Ascending aorta (tissue), 2 donors: Measurements from ENCODE around the gene ACSL6. TPM values are rescaled to one million over a fixed set of nuclear protein-coding genes. Genes with fewer than 3 reads are reported as not detected.
A peak's percentile ranks its signal among the peaks of the same experiment; 100 is the strongest.

Source experiments
- DNase-seq, 2 donors: peaks; one replicate each; pipeline ENCODE4 v3.0.0-alpha.2; 2019; ENCODE audit warnings: low spot score in 2 of 2
- H3K27ac ChIP-seq, 2 donors: fragments of 200-600 bp; sonication (generic); one replicate each; pipeline ENCODE4 v1.5.1; 2016 to 2017; ENCODE audit warnings: mild to moderate bottlenecking in 1 of 2
- H3K27me3 ChIP-seq: fragments of 200-600 bp; sonication (generic); one replicate; pipeline ENCODE4 v1.5.1; 2017
- H3K36me3 ChIP-seq, 2 donors: fragments of 200-600 bp; sonication (generic); one replicate each; pipeline ENCODE4 v1.5.1; 2016
- H3K4me1 ChIP-seq, 2 donors: fragments of 200-600 bp; sonication (generic); one replicate each; pipeline ENCODE4 v1.5.1; 2016 to 2017; ENCODE audit warnings: mild to moderate bottlenecking in 1 of 2
- H3K4me3 ChIP-seq, 2 donors: fragments of 200-600 bp; sonication (generic); one replicate each; pipeline ENCODE4 v1.5.1; 2016 to 2017; ENCODE audit warnings: mild to moderate bottlenecking in 1 of 2
- H3K9me3 ChIP-seq, 2 donors: fragments of 200-600 bp; sonication (generic); one replicate each; pipeline ENCODE4 v1.5.1; 2016
- intact Hi-C: fragments of 100-400 bp; cut with DNase I; formaldehyde crosslinking; loops from one replicate; pipeline ENCODE4 v1.15.1; 2023
- total RNA-seq: library from RNA; depleted of rRNA; stranded (reverse); fragments of >200 nt; gene quantifications from one replicate; pipeline ENCODE4 v1.1.0, GENCODE V29; 2016
- TF ChIP-seq, protein P1 (sequence below), 3 experiments: fragments of 200-600 bp in 2 of 3; fragments of 450-650 bp in 1 of 3; sonication (generic) in 2 of 3; IDR thresholded peaks; one replicate each; pipeline ENCODE4 v1.5.1; 2016 to 2019; ENCODE audit warnings: antibody characterized with exemption in 3 of 3, mild to moderate bottlenecking in 1 of 3, moderate library complexity in 1 of 3

Gene ACSL6
- total RNA-seq, 1 donor from 2014 or later: 7.6 TPM

DNA sequence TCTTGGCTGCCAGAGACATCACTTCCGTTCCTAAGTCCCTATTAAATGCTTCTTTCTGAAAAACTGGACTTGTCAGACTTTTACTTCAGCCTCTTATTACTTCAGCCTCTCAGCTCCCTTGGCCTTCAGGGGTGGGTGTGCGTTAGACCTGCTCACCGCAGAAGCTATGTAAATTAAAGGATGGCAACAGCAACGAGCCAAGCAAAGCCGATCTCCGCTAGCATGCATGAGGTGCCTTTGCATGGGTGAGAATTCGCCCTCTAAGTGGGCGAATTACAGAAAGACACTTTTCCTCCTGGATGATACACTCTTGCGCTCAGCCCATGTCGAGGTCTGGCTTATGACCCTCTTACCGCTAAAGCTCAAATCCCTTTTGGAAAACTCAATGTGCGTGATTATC is 38.1 kb upstream of the ACSL6 start:
- Histone ChIP-seq H3K36me3 (no peaks in the 10 kb centered on the region), H3K4me1 (no peaks in the 10 kb centered on the region), H3K27me3 (no peaks in the 10 kb centered on the region), H3K27ac (no peak overlapping the region), H3K9me3 (no peaks in the 10 kb centered on the region), H3K4me3 (no peak overlapping the region)
- DNase-seq: no peak
- intact Hi-C loops: no loop called here
- TF ChIP-seq, protein P1, sequence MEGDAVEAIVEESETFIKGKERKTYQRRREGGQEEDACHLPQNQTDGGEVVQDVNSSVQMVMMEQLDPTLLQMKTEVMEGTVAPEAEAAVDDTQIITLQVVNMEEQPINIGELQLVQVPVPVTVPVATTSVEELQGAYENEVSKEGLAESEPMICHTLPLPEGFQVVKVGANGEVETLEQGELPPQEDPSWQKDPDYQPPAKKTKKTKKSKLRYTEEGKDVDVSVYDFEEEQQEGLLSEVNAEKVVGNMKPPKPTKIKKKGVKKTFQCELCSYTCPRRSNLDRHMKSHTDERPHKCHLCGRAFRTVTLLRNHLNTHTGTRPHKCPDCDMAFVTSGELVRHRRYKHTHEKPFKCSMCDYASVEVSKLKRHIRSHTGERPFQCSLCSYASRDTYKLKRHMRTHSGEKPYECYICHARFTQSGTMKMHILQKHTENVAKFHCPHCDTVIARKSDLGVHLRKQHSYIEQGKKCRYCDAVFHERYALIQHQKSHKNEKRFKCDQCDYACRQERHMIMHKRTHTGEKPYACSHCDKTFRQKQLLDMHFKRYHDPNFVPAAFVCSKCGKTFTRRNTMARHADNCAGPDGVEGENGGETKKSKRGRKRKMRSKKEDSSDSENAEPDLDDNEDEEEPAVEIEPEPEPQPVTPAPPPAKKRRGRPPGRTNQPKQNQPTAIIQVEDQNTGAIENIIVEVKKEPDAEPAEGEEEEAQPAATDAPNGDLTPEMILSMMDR (IDR thresholded peaks at IDR 0.05): no peak

DNA sequence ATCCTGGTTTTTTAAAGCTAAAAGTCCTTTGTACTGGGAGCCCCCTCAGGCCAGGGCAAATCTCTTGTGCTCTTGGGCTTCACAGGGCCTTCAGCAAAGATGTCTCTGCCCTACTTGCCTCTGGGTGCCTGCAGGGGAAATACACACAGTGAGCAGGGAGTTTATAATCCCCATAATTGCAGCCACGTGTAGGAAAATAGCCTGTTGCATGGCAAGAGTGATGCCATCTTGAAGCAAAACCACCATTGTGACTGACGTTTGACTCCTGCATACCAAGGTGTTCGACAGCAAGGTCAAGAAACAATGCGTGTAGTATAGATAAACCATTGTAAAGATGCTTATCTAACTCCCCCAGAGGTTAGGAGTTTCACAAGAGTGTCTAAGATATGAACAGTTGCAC is 37.6 kb upstream of the ACSL6 start:
- intact Hi-C loops: no loop called here
- no peak for DNase-seq
- no peaks in the 10 kb centered on the region for H3K4me1 ChIP-seq
- H3K27ac ChIP-seq: no peak overlapping the region
- no peaks in the 10 kb centered on the region for H3K36me3 ChIP-seq
- H3K9me3 ChIP-seq: no peaks in the 10 kb centered on the region
- TF ChIP-seq, protein P1 (IDR thresholded peaks at IDR 0.05): no peak
- no peaks in the 10 kb centered on the region for H3K27me3 ChIP-seq
- no peak overlapping the region for H3K4me3 ChIP-seq

DNA sequence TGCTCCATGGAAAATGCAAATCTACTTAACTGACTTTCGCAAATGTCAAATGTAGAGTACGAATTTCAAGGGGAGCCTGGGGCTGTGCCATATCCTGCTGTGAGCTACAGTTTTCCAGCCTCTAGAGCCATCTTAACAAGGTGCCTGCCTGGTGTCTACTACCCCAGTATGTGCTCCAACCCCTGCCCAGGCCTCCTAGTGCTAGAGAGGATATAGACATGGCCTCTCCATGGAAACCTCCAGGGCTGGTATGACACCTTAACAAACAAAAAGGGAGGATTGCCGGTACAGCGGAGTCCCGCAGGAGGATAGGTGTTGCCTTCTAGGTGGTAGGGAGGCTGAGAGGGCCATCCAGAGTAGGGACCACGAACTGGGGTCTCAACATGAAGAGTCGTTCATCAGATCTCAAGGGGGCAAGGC is 35.4 kb upstream of the ACSL6 start:
- Histone ChIP-seq H3K4me1 (no peaks in the 10 kb centered on the region), H3K27ac (no peak overlapping the region), H3K27me3 (no peaks in the 10 kb centered on the region), H3K4me3 (no peak overlapping the region), H3K9me3 (no peaks in the 10 kb centered on the region), H3K36me3 (no peaks in the 10 kb centered on the region)
- intact Hi-C loops: no loop called here
- TF ChIP-seq, protein P1 (IDR thresholded peaks at IDR 0.05): no peak
- DNase-seq: peak in 1 of 2 donors; percentile 58

DNA sequence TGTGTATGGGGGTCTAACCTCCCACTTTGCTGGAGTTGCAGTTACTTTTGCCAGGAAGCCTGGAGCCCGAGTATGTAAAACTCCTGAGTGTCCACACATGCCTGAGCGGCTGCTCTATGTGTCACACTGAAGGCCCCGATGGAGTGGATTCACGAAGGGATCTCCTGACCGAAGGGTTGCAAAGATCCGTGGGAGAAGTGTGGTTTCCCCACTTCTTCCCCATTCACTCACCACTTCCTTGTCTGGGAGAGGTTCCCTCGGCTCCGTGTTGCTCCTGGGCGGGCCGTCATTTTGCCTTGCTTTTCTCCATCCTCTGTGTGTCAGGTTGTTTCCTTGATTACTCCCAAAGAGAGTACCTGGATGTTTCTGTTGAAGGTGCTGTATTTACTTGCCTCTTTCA is 32.7 kb upstream of the ACSL6 start:
- Histone ChIP-seq H3K27me3 (no peaks in the 10 kb centered on the region), H3K9me3 (peaks cover 0 to 4% of the 10 kb centered on the region in 2 donors), H3K27ac (no peak overlapping the region), H3K36me3 (no peaks in the 10 kb centered on the region), H3K4me3 (no peak overlapping the region), H3K4me1 (no peaks in the 10 kb centered on the region)
- TF ChIP-seq, protein P1 (IDR thresholded peaks at IDR 0.05): no peak
- DNase-seq: no peak
- intact Hi-C loops: no loop called here

DNA sequence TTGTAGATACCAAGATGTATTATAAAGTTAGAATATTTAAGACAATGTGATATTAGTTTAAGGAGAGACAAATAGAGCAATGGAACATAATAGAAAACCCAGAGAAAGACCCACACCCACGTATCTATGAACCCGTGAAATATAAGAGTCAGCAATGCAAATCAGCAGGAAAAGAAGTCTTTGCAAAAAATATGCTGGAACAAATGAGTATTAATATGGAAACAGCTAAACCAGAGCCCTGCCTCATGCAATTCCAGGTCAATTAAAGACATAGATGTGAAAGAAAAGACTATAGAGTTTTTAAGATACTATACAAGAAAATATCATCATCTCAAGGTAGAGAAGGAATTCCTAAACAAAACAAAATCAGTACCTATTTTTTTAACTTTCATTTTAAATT is 25.9 kb upstream of the ACSL6 start:
- no peak for DNase-seq
- Histone ChIP-seq H3K36me3 (no peaks in the 10 kb centered on the region), H3K4me3 (no peak overlapping the region), H3K27ac (no peak overlapping the region), H3K9me3 (peaks cover 0 to 4% of the 10 kb centered on the region in 2 donors), H3K27me3 (no peaks in the 10 kb centered on the region), H3K4me1 (no peaks in the 10 kb centered on the region)
- intact Hi-C loops: no loop called here
- TF ChIP-seq, protein P1 (IDR thresholded peaks at IDR 0.05): no peak

DNA sequence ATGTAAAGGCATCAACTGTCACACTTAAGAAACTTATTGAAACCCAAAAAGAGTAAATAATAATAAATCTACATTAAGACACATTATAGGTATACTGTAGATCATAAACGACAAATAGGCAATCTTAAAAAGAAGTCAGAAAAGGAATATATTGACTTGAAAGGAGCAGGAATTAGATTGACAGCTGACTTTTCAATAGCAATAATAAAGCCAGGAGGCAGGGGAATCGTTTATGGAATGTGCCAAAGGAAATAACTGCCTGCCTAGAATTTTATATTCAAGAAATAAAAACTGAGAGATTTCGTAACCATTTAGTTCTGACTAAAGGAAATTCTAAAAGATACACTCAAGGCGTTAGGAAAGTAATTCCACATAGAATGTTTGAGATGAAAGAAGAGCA is 21.7 kb upstream of the ACSL6 start:
- H3K4me1 ChIP-seq: no peaks in the 10 kb centered on the region
- H3K27ac ChIP-seq: no peak overlapping the region
- no peaks in the 10 kb centered on the region for H3K27me3 ChIP-seq
- H3K9me3 ChIP-seq: no peaks in the 10 kb centered on the region
- H3K4me3 ChIP-seq: no peak overlapping the region
- intact Hi-C loops: no loop called here
- TF ChIP-seq, protein P1 (IDR thresholded peaks at IDR 0.05): no peak
- no peak for DNase-seq
- H3K36me3 ChIP-seq: no peaks in the 10 kb centered on the region
